HG02981 (cell line): Measurements from ENCODE around the gene OR14I1.

Experiments used
- ATAC-seq: cut with Tn5 transposase; IDR thresholded peaks from one replicate; pipeline ENCODE4 v1.9.1; 2021; ENCODE audit warnings: mild to moderate bottlenecking, moderate library complexity; ENCODE audit not compliant: unreplicated experiment

Gene OR14I1

GRCh38 chr1:248702714-248703113, at the start of gene OR14I1:
Gene OR14I1, minus strand, starts transcription at chr1:248702766.
- ATAC-seq, result no peak

DNA sequence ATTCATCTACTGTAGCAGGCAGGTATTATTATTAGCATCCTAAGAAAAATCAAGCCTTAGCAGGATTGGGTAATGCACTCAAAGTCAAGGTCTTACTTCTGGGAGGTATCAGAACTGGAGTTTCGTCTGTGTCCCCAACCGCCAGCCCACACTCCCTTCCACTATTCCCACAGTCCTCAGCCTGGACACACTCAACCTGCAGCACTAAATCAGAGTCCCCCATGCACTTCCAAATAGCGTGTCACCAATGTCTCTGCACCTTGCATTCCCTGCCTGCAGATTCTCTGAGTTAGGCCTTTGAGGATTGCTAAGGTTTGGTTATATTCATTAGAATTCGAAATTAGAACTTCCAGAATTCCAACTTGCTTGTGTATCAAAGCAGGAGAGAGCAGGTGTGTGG, 49.1 kb upstream of the OR14I1 start:
- ATAC-seq, result no peak

DNA sequence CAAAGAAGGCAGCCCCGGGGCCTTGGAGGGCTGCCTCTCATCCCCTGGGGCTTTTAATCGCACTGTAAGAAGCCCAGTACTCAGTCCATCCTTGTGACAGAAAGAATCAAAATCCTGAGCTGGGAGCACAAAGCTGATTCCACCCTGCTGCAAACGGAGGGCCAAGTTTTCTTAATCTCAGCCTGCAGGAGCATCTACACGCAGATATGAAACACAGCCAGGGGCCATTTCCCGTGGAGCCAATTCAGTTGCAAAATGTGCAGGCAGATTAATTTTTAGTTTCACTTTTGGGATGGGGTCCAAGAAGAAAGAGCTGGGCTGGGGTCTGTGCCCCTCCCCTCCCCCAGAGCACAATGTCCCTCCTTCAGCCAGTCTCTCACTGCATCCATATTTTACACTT, 48.6 kb upstream of the OR14I1 start:
- no peak for ATAC-seq

- ATAC-seq, result no peak
These were observed 47.9 kb upstream of the OR14I1 start for GRCh38 chr1:248750496-248750895.

GRCh38 chr1:248748211-248748610, 45.6 kb upstream of the OR14I1 start:
- ATAC-seq, result no peak

- ATAC-seq, result no peak
These were observed 38.3 kb upstream of the OR14I1 start for GRCh38 chr1:248740876-248741275.

GRCh38 chr1:248739572-248740205, 37.1 kb upstream of the OR14I1 start:
- no peak for ATAC-seq

- no peak for ATAC-seq
These were observed 34.9 kb upstream of the OR14I1 start for GRCh38 chr1:248737457-248737856.

- ATAC-seq, result no peak
These were observed 34.4 kb upstream of the OR14I1 start for GRCh38 chr1:248736977-248737376.

- ATAC-seq, result no peak
These were observed 31.0 kb upstream of the OR14I1 start for GRCh38 chr1:248733566-248733965.

GRCh38 chr1:248730507-248731335, 28.2 kb upstream of the OR14I1 start:
- ATAC-seq, result no peak

DNA sequence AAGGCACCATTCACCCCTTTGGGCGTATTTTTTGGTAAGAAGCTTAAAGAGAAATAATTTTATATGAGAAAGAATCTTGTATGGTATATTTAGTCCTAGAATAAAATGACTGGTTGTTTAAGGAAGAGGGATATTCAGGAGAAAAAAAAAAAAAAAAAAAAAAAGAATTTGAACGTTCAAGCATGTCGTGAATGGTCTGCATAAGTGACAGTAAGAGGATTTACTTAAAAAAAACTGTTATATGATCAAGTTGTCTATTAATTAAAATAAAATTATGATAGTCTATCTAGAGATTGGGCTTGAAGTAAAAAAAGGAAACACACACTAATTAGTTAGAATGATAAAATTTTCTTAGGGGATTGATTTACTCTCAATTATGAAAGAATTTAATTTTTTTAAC, 11.7 kb upstream of the OR14I1 start:
- no peak for ATAC-seq

- ATAC-seq, result no peak
These were observed 7.8 kb upstream of the OR14I1 start for GRCh38 chr1:248710305-248710900.

GRCh38 chr1:248704606-248705005, 2.0 kb upstream of the OR14I1 start:
- ATAC-seq, result no peak

GRCh38 chr1:248703674-248704073, 1.1 kb upstream of the OR14I1 start:
- no peak for ATAC-seq

GRCh38 chr1:248699099-248699498, 3.5 kb downstream of the OR14I1 start:
- no peak for ATAC-seq

DNA sequence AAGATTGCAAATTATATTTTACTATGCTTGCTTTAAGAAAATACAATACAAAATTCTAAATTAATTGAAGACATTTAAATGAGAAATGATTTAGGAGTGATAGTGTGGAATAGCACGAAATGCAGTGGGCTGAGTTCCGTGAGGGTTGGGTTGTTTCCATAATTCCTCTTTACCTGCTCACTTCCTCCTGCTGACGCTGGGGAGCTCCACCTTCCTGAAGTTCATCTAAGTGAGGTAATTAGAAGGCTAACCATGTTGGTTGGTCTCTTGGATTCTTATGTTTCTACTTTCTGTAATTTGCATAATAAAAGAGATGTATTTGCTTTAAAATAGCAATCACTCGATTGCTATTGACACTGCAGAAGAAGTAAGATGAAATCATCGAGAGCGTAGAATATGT, 4.7 kb downstream of the OR14I1 start:
- ATAC-seq, result no peak

DNA sequence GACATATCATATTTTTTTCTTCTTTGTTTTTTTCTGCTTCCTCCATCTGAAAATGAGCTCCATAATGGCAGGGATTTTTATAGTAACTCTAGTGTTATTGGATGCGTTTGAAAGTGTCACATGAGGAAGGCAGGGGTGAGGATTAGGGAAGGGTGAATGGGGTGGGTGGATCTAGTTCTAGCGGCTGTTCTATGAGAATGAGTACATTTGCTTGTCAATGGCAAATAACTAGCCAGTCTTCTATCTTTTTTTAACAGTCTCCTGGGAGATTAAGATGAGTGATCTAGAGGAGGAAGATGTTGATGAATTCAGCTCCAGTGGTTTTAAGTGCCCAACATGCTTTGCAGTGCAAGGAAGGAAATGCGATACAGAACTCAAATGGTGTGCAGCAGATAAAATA, 5.8 kb downstream of the OR14I1 start:
- ATAC-seq, result no peak

DNA sequence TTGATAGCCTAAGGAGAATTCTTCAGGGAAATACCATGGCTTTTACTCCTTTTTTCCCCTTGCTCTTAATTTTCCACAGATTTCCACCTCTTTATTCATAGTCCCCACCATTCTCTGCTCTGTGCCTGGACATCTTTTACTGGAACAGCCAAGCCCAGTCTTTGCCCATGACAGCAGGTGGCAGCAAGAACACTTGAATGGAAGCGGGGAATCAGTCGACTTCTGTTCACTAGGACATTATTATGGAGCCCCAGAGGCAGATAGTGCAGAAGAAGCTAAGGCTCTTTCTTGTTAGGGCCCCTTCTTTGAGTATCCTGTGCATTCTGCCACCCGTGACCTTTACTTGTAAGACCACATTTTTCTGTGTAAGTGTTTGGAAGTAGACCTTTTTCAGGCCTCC, 6.3 kb downstream of the OR14I1 start:
- ATAC-seq, result no peak

DNA sequence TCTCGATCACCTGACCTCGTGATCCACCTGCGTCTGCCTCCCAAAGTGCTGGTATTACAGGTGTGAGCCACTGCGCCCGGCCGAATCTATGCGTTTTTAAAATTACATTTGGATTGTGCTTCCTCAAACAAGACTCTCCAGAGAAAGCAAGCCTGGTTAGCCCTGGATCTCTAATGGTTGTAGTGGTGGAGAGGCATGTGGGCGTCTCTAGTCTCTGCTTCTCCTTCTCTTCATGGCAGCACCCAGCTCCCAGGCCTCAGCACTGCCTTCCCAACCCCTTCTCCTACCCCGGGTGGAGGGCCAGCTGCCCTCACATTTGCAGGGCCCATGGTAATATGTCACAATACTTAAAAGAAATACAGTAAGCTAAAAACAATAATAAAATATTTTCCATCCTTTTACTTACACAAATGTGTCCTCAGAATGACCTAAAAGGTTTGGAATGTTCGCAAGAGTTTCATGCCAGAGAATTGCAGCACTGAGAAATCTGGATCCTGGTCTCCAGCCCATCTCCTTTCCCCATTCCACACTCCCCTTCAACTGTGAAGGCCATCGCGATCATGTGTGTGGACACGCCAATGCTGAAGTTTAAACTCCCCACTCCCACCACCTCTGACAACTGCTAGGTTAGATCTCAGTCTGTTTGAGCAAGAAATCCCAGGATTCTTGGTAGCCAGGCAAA, 7.0 kb downstream of the OR14I1 start:
- no peak for ATAC-seq

DNA sequence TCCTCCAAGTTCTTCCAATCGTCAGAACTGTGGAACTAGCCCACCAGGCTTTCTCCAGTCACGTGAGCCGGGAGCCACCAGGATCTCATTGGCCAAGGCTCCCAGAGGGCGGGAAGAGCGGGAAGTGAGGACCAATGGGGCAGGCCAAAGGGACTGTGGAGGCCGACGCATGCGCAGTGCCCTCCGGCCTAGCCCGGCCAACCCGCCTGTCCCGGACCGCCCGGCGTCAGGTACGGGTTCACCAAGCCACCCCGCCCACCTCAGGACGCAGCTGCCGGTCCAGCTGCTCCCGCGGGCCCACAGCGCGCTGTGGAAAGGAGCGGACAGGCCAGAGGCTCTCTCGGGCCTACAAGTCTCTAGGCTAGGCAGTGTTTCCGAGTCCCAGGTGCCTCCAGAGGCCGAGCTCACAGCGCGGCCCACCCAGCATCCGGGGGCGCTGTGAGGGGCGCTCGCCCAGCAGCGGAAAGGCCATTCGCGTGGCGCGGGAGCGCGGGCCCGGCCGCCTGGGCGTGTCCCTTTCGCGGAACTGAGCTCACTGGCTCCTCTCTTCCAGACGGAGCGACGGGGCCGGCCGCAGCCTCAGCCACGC, 10.9 kb downstream of the OR14I1 start:
- no peak for ATAC-seq
